Inflammatory macrophage (primary cell): ENCODE results near the gene ATPAF2.
A peak's percentile ranks its signal among the peaks of the same experiment; 100 is the strongest.

Experiments
- DNase-seq, 2 donors: peaks; one replicate each; pipeline ENCODE4 v3.0.0-alpha.2; 2020 to 2022

Gene ATPAF2

DNA sequence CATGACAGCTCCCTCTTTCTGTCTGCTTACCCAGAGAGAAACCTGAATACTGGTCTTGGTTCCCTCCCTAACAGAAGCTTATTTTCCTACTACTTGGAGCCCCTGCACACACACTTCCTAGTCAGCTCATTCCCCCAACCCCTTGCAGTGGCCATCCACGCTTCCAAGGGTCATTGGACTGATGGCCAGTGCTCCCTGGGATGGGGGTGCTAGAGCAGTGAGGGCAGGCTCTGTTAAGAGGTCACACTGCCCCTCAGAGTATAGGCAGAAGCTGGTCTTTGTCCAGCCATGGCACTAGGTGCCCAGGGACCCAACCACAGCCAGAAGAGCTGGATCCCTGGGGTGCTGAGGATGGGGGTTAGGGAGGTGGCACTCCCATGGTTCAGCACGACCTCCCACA, 53.8 kb downstream of the ATPAF2 start:
- DNase-seq = no peak

DNA sequence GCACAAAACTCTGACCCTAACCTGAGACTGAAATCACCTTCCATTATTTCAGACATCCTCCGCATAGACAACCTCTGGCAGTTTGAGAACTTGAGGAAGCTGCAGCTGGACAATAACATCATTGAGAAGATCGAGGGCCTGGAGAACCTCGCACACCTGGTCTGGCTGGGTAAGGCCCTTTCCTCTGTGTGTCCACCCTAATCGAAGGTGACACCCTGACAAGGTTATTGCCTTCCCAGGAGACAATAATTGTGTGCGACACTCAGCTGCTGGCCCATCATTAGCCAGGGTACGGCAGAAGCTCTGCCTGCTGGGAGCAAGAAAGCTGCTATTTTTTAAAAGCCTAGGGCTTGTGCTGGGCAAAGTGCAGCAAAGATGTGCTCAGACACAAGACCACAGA, 55.2 kb downstream of the ATPAF2 start:
- DNase-seq = no peak

DNA sequence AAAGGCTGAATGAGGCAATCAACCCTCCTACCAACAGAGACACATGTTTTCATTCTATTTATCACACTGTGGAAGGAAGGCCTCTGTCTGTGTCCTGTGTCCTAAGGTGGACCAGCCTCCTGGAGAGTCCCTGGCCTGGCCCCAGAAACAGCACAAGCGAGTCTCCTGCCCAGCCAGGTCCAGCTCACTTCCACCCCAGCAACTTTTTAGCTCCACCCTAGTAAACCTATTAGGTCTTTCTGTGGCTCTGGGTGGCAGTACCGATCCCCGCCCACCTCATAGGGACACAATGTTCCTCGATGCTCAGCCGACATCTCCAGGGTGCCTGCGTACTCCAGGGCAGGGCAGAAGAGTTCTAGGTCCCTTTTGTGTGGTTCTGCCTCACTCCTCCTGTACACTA, 55.6 kb downstream of the ATPAF2 start:
- DNase-seq = no peak

DNA sequence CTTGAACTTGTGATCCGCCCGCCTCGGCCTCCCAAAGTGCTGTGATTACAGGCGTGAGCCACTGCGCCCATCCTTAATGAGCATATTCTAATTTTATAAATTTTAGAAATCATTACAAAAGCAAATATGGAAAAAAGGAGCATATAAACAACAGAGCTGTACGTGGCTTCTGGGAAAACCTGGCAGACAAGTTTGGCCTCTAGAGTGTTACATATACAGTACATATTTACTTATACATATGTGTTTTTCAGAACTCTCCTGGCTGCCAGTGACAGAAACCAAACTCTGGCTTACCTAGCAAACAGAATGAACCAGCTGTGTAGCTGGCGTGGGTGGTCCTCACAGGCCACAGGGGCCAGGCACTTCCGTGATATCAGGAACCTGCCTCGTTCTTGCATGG, 56.2 kb downstream of the ATPAF2 start:
- no peak for DNase-seq

DNA sequence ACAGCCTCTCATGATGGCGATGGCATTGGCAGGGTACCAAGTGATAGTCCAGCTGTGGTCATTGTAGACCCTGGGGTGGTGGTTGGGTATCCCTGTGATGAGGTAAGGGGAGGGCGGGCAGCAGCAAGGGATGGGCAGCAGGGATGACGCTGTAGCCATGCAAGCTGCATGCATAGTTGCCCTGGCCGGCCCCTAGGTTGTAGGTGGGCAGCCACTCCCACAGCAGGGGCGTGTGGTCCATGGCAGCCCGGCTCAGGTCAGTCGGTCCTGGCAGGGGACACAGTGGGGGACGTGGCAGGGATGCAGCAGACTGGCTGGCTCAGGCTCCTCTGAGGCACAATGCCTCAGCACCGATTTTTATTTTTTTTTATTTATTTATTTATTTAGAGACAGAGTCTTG, 57.6 kb downstream of the ATPAF2 start:
- no peak for DNase-seq

DNA sequence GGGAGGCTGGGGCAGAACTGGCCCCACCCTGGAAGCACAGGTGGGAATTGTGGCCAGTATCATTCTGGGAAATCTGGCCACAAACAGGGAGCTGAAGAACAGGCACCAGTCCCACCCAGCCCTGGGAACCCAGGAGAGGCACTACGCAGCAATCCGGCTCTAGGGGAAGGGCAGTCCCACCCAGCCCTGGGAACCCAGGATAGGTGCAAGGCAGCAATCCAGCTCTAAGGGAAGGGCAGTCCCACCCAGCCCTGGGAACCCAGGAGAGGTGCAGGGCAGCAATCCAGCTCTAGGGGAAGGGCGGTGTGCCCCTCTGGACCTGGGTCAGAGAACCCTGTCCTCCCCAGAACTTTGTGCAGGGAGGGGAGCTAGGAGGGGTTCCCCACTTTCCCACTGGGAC, 59.2 kb downstream of the ATPAF2 start:
- DNase-seq = no peak

GRCh38 chr17:17978481-17979424, 60.2 kb downstream of the ATPAF2 start:
- DNase-seq = peak in 1 of 2 donors; percentile 20

GRCh38 chr17:17976931-17977570, 61.9 kb downstream of the ATPAF2 start:
- no peak for DNase-seq

DNA sequence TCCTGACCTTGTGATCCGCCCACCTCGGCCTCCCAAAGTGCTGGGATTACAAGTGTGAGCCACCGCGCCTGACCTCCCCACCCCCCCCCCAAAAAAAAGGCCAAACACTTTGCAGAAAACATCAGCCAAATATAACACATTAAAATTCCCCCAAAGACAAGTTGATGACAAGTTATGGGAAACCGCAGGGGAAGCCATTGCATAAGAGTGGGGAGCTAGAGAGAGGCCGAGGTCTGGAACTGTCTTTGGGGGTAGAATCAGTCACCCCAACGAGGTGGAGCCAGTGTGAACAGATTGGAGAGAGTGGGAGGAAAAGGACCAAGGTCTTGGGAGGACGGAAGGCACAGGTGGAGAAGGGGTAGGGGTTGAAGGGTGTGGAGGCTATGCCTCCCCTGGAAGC, 63.5 kb downstream of the ATPAF2 start:
- peak; percentile 24 to 33 for DNase-seq

- no peak for DNase-seq
Measured at GRCh38 chr17:17972952-17973254, 66.1 kb downstream of the ATPAF2 start.

DNA sequence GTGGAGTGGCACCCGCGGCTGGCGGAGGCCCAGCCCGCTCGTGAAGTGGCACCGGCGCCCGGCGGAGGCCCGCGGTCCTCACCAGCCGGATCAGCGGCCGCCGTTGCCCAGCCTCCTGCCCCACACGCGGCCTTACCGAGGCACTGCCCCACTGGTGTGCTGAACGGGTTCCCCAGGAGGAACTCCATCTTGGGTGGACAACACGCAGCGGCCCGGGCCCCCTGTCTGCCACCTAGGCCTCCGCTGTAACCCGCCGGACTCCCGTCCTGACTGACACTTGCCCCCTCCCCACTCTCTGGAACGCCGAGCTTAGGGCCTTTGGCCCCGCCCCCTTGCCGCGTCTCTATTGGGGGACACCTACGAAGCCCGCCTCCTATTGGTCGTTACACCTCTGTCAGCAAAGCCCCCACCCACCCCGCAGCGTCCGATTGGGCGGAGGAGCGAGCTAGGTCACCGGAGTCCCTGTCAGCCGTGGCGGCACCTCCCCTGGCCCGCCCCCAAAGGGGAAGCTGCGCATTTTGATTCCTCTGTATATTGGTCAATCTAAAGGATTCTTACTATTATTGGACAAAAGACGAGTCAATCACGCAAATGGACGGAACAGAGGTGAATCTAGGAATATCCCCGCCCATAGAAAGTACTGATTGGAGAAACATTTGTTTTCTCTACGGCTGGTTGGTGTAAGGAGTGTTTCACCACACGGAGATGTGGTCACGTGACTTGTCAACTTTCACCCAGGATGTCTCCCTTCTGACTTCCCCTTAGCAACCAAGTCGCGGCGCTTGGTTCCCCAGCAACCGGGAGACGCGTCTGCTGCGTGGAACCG, 66.6 kb downstream of the ATPAF2 start, which contains the start of the genes DRC3 and TOM1L2:
Gene DRC3, plus strand, starts transcription at position 737 of the 826 bp plus-strand sequence. CDS start 4,737 bp downstream, outside the sequence.
Gene TOM1L2, minus strand, starts transcription at position 275 of the 826 bp plus-strand sequence. Its CDS starts 87 bp downstream, at position 188.
- peak; percentile 100 for DNase-seq

GRCh38 chr17:17971431-17972125, 67.4 kb downstream of the ATPAF2 start:
- no peak for DNase-seq

GRCh38 chr17:17970699-17971430, 68.1 kb downstream of the ATPAF2 start:
- no peak for DNase-seq
